ENCODE results near the gene GABRD. TPM values are rescaled to one million over a fixed set of nuclear protein-coding genes. Genes with fewer than 3 reads are reported as not detected.

The GABRD gene
- total RNA-seq, 2 donors from 2014 or later, result not detected

GRCh38 chr1:2072109-2072806 lies 53.1 kb downstream of the GABRD start:
- Histone ChIP-seq H3K27ac (no peak overlapping the region), H3K36me3 (no peaks in the 10 kb centered on the region), H3K4me3 (no peak overlapping the region), H3K27me3 (no peaks in the 10 kb centered on the region), H3K9me3 (no peaks in the 10 kb centered on the region), H3K4me1 (no peaks in the 10 kb centered on the region)
- no peak for DNase-seq (ENCODE audit: low spot score)
- TF ChIP-seq CTCF (IDR thresholded peaks at IDR 0.05), result no peak

DNA sequence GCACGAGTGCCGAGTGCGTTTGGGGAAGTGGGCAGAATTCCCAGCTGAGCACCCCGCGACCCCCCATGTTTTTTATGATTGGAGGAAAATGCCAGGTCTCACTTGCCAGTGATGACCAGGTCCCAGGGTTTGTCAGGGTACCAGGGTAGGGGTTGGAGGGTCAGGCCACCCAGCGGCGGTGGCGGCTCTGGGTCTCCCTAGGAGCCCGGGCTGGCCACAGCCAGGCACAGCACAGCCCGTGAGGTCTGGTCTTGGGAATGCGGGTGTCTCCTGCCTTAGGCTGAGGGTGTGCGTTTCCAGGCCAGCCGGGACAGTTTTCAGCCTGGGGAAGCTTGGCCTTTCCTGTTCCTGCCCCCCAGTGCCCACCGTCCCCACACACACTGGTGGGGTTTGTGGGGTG lies 53.7 kb downstream of the GABRD start:
- Histone ChIP-seq H3K4me1 (no peaks in the 10 kb centered on the region), H3K9me3 (peaks cover 0 to 5% of the 10 kb centered on the region in 2 donors), H3K27me3 (no peaks in the 10 kb centered on the region), H3K27ac (no peak overlapping the region), H3K36me3 (no peaks in the 10 kb centered on the region), H3K4me3 (no peak overlapping the region)
- TF ChIP-seq CTCF (IDR thresholded peaks at IDR 0.05), result no peak
- DNase-seq (ENCODE audit: low spot score), result no peak

DNA sequence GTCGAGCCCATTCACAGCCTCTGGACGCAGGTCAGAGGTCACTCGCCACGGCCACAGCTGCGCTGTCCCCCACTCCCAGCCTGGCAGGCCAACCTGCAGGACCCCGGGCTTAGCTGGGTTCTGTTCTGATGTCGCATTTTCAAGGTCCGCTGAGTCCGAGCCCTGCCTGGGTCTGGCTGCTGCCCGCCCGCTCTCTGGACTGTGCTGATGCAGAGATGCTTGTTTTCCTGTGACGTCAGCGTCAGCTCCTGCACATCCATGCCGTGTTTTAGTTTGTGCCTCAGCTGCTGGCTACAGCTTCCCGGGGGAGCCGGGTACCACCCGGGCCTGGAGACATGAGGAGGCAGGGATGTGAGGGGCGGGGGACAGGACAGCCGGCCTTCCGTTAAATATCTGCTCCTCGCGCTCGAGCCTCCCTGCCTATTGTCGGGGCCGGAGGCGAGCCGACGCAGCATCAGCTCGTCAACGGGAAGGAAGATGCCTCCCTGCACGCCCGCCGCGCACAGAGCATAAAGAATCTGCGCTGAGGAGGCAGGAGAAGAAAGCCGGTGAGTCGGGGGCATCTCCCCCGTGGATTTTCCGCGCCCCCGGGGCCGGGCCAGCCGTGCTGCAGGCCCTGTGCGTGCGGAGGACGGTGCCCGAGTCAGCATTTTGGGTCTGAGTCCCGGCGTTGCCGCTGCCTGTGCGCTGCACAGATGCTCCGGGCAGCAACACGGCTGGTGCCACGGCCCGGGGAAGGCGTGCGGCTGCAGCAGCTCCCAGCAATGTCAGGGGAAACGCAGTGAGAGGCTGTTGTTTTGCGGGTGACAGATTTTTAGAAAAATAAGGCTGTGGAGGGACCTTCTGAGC lies 54.5 kb downstream of the GABRD start:
- Histone ChIP-seq H3K27ac (no peak overlapping the region), H3K9me3 (peaks cover 0 to 12% of the 10 kb centered on the region in 2 donors), H3K4me3 (peak overlapping the region in 1 of 2 donors; percentile 18), H3K4me1 (no peaks in the 10 kb centered on the region), H3K36me3 (no peaks in the 10 kb centered on the region), H3K27me3 (no peaks in the 10 kb centered on the region)
- DNase-seq (ENCODE audit: low spot score), result no peak
- no peak for TF ChIP-seq CTCF (IDR thresholded peaks at IDR 0.05)

GRCh38 chr1:2074396-2074795 lies 55.3 kb downstream of the GABRD start:
- Histone ChIP-seq H3K9me3 (peaks cover 0 to 17% of the 10 kb centered on the region in 2 donors), H3K36me3 (no peaks in the 10 kb centered on the region), H3K27ac (no peak overlapping the region), H3K4me1 (no peaks in the 10 kb centered on the region), H3K27me3 (no peaks in the 10 kb centered on the region), H3K4me3 (no peak overlapping the region)
- TF ChIP-seq CTCF (IDR thresholded peaks at IDR 0.05), result no peak
- no peak for DNase-seq (ENCODE audit: low spot score)

- DNase-seq (ENCODE audit: low spot score), result no peak
- H3K4me1 ChIP-seq, result no peaks in the 10 kb centered on the region
Measured at GRCh38 chr1:2074944-2075740, 56.0 kb downstream of the GABRD start.

More at GRCh38 chr1:2074944-2075740, 56.0 kb downstream of the GABRD start:
- no peak overlapping the region for H3K4me3 ChIP-seq
- H3K27ac ChIP-seq, result no peak overlapping the region
- H3K27me3 ChIP-seq, result no peaks in the 10 kb centered on the region
- peaks cover 0 to 17% of the 10 kb centered on the region in 2 donors for H3K9me3 ChIP-seq
- TF ChIP-seq CTCF (IDR thresholded peaks at IDR 0.05), result no peak
- H3K36me3 ChIP-seq, result no peaks in the 10 kb centered on the region
